Astrocyte of the spinal cord (primary cell): ENCODE data around the gene PRPSAP2.
A peak's percentile ranks its signal among the peaks of the same experiment; 100 is the strongest.

Source experiments
- DNase-seq: peaks from one replicate; pipeline ENCODE4 v3.0.0; 2011; ENCODE audit warnings: low read depth, low spot score
- H3K4me3 ChIP-seq: 2 replicates; pipeline ENCODE4 v1.5.1; 2011; ENCODE audit warnings: low read depth, mild to moderate bottlenecking, low read length, moderate library complexity
- CTCF ChIP-seq: IDR thresholded peaks from 2 replicates; pipeline ENCODE4 v1.5.1; 2012; ENCODE audit warnings: low read depth, mild to moderate bottlenecking, low read length, inconsistent platforms
- in situ Hi-C: cut with HindIII; loops from 2 replicates; pipeline ENCODE4 v1.10.0; 2017; ENCODE audit warnings: low sequenced_read_pairs

PRPSAP2 gene

GRCh38 chr17:18968945-18969887 lies 111.3 kb downstream of the PRPSAP2 start:
- H3K4me3 ChIP-seq: no peak overlapping the region
- DNase-seq: peak; percentile 12
- TF ChIP-seq CTCF: no peak
- in situ Hi-C loops: no loop called here

DNA sequence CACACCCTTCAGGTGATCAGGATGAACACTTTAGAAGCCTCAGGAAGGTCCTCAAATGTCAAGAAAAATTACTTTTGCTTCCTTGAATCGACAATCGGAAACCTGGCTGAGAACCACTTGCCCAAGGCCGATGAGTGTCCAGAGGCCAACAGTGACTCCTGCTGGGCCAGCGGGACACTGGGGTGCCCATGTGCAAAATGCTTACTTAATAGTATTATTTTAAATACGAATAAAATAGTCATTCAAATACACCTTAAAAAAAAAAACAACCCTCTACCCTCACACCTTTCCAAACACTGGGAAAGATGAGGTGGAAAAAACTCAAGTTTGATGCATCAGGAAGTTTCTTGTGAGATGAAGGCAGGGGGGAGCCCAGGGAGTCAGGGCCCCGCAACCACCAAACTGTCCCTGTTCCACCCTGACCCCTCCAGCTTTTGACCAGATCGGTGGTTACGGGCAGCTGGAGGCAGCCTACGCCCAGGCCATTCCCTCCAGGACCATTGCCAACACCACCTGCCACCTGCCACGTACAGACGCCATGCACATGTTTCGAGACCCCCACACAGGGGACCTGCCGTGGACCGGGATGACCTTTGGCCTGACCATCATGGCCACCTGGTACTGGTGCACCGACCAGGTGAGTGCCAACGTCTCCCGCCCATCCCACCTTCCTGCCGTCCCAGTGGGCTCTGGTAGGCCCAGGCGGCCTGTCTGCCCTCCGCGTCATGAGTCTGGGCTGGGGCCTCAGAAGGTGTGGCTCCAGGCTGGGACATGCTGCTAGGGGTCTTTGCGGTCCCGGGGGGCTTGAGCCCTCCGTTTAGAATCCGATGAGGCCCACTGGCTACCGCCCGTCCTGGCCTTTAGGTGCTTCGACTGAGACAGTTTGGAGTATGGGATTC lies 112.9 kb downstream of the PRPSAP2 start:
- no peak for TF ChIP-seq CTCF
- H3K4me3 ChIP-seq: no peak overlapping the region
- DNase-seq: no peak
- in situ Hi-C loops: no loop called here

- no peak for DNase-seq
- H3K4me3 ChIP-seq: no peak overlapping the region
- in situ Hi-C loops: no loop called here
- TF ChIP-seq CTCF: no peak
These were observed 113.9 kb downstream of the PRPSAP2 start for GRCh38 chr17:18971801-18972200.

DNA sequence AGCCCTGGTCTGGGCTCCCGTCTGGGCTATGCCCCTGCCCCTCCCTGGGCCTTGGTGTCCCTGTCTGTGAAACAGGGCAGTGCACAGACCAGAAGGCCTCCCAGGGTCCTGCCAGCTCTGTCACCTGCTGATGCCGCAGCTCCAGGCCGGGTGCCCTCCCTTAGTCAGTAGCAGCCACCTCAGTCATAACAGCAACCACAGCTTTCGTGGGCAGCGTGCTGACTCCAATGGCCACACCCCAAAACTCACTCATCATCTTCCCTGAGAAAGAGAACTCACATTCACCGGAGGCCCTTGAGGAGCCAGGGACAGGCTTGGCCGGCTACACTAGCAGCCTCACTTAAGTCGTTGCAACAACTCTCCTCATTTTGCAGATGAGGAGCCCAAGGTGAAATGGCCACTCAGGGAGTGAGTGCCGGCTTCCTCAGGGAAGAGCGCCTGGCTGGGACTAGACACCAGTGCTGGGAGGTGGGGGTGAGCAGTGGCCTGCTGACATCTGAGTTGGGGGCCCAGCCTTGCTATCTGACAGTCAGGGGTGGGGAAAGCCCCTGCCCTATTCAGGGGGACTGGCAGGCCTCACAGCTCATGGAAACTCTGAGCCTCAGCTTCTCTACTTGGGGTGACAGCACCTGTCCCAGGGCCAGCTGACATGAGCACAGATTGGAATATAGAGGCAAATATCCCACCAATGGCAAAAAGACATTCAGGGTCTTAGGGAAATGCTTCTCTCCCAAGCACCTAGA lies 116.6 kb downstream of the PRPSAP2 start:
- DNase-seq: no peak
- in situ Hi-C loops: no loop called here
- H3K4me3 ChIP-seq: no peak overlapping the region
- TF ChIP-seq CTCF: no peak

GRCh38 chr17:18975597-18975996 lies 117.7 kb downstream of the PRPSAP2 start:
- in situ Hi-C loops: no loop called here
- TF ChIP-seq CTCF: no peak
- no peak overlapping the region for H3K4me3 ChIP-seq
- no peak for DNase-seq

GRCh38 chr17:18976201-18976600 lies 118.3 kb downstream of the PRPSAP2 start:
- H3K4me3 ChIP-seq: no peak overlapping the region
- no peak for DNase-seq
- in situ Hi-C loops: no loop called here
- TF ChIP-seq CTCF: no peak
